HG03159 (cell line): ENCODE measurements around the gene BARHL1.
"Not testable (repeated sequence)": the region's sequence is repeated elsewhere in the genome, so short reads cannot be mapped to it uniquely, and the experiment has no call there.

Source experiments
- ATAC-seq: cut with Tn5 transposase; IDR thresholded peaks from one replicate; pipeline ENCODE4 v1.9.1; 2021; ENCODE audit warnings: mild to moderate bottlenecking, moderate library complexity; ENCODE audit not compliant: unreplicated experiment

The BARHL1 gene

GRCh38 chr9:132556235-132556634 is 26.2 kb upstream of the BARHL1 start:
- no peak for ATAC-seq

- no peak for ATAC-seq
Measured at GRCh38 chr9:132556714-132557113, 25.7 kb upstream of the BARHL1 start.

- no peak for ATAC-seq
Measured at GRCh38 chr9:132557159-132557558, 25.2 kb upstream of the BARHL1 start.

- ATAC-seq = no peak
Measured at GRCh38 chr9:132559711-132560110, 22.7 kb upstream of the BARHL1 start.

GRCh38 chr9:132560616-132561202 is 21.7 kb upstream of the BARHL1 start:
- no peak for ATAC-seq

GRCh38 chr9:132562306-132562573 is 20.2 kb upstream of the BARHL1 start:
- no peak for ATAC-seq

- ATAC-seq = no peak
Measured at GRCh38 chr9:132564526-132564925, 17.9 kb upstream of the BARHL1 start.

- not testable (repeated sequence) for ATAC-seq
Measured at GRCh38 chr9:132568787-132569186, 13.6 kb upstream of the BARHL1 start.

- no peak for ATAC-seq
Measured at GRCh38 chr9:132571806-132572600, 10.4 kb upstream of the BARHL1 start.

GRCh38 chr9:132572921-132573320 is 9.5 kb upstream of the BARHL1 start:
- ATAC-seq = no peak

- no peak for ATAC-seq
Measured at GRCh38 chr9:132575005-132575609, 7.3 kb upstream of the BARHL1 start.

GRCh38 chr9:132575811-132576210 is 6.6 kb upstream of the BARHL1 start:
- ATAC-seq = no peak

GRCh38 chr9:132577119-132577518 is 5.3 kb upstream of the BARHL1 start:
- no peak for ATAC-seq

GRCh38 chr9:132578367-132578932 is 4.0 kb upstream of the BARHL1 start:
- ATAC-seq = no peak

- ATAC-seq = no peak
Measured at GRCh38 chr9:132579427-132579798, 3.0 kb upstream of the BARHL1 start.

- no peak for ATAC-seq
Measured at GRCh38 chr9:132582786-132583583, 579 bp downstream of the BARHL1 start.

- no peak for ATAC-seq
Measured at GRCh38 chr9:132583584-132584304, 1.3 kb downstream of the BARHL1 start.

- ATAC-seq = no peak
Measured at GRCh38 chr9:132584601-132585560, 2.5 kb downstream of the BARHL1 start.

- ATAC-seq = no peak
Measured at GRCh38 chr9:132585954-132586829, 3.8 kb downstream of the BARHL1 start.
